ENCODE measurements around the gene FOXJ3. TPM values are rescaled to one million over a fixed set of nuclear protein-coding genes. Genes with fewer than 3 reads are reported as not detected.

FOXJ3 gene
- total and polyA plus RNA-seq, 9 donors, result 18.7 to 59.0 (median 49.4) TPM

DNA sequence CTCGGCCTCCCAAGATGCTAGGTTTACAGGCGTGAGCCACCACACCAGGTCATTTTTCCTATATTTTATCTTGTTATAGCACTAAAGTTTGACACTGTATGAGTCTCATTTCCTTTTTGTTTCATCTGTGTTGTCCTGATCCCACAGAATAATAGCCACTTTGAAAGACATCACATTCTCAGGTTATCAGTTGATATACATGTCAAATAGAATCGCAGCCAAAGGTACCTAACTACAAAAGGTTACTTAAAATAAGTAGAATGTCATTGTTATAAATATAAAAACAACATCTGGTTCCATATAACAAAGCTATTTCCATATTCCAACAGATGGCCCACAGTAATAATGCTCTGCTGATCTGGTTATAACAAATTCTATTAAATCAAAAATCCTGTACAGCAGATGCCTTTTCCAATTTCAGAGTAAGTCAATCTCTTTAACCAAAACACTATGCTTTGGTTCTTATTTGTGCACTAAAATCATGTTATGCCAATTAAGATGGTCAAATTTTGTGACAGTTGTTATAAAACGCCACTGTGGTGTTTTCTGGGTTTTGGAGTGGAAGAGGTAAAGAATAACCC, 6.0 kb downstream of the FOXJ3 start:
- Histone ChIP-seq H3K9me3 (no peaks in the 10 kb centered on the region), H3K27ac (no peak overlapping the region), H3K36me3 (no peaks in the 10 kb centered on the region), H3K4me3 (no peak overlapping the region), H3K27me3 (no peaks in the 10 kb centered on the region), H3K4me1 (ENCODE audit: insufficient read depth) (peaks cover 9% of the 10 kb centered on the region)
- 86 to 88% (median 87%) methylated on average over 4 of the region's 4 CpGs for WGBS, 3 donors
- DNase-seq, result no peak
- TF ChIP-seq POLR2A (IDR thresholded peaks at IDR 0.05), result no peak
- TF ChIP-seq, protein P1, sequence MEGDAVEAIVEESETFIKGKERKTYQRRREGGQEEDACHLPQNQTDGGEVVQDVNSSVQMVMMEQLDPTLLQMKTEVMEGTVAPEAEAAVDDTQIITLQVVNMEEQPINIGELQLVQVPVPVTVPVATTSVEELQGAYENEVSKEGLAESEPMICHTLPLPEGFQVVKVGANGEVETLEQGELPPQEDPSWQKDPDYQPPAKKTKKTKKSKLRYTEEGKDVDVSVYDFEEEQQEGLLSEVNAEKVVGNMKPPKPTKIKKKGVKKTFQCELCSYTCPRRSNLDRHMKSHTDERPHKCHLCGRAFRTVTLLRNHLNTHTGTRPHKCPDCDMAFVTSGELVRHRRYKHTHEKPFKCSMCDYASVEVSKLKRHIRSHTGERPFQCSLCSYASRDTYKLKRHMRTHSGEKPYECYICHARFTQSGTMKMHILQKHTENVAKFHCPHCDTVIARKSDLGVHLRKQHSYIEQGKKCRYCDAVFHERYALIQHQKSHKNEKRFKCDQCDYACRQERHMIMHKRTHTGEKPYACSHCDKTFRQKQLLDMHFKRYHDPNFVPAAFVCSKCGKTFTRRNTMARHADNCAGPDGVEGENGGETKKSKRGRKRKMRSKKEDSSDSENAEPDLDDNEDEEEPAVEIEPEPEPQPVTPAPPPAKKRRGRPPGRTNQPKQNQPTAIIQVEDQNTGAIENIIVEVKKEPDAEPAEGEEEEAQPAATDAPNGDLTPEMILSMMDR (IDR thresholded peaks at IDR 0.05), result no peak
- no peak for TF ChIP-seq EP300 (IDR thresholded peaks at IDR 0.05)
- intact Hi-C loops (cut with DNase I), result no loop called here

DNA sequence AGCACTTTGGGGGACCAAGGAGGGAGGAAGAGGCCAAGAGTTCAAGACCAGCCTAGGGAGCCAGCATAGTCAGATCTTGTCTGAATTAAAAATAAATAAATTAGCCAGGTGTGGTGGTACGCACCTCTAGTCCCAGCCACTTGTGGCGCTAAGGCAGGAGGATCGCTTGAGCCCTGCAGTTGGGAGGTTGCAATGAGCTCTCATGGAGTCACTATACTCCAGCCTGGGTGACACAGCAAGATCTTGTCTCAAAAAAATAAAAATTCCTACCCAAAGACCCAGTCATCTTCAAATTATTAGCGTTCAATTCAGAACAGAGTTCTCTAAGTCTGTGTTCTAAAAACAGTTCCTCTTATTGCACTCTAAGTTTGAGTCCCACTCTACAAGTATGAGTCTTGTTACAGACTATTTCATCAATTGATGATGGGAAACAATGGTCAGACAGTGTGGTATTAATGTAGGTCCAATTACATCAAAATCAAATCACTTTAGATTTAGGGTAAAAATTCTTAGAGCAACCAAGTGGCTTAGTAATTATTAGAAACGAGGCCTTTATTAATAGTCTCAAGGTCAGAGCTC, 6.9 kb downstream of the FOXJ3 start:
- intact Hi-C loops (cut with DNase I), result no loop called here
- no peak for DNase-seq
- H3K4me3 ChIP-seq, result no peak overlapping the region
- H3K36me3 ChIP-seq, result no peaks in the 10 kb centered on the region
- peaks cover 9% of the 10 kb centered on the region for H3K4me1 ChIP-seq (ENCODE audit: insufficient read depth)
- H3K27ac ChIP-seq, result no peak overlapping the region
- H3K27me3 ChIP-seq, result no peaks in the 10 kb centered on the region
- H3K9me3 ChIP-seq, result no peaks in the 10 kb centered on the region
- 90 to 95% (median 92%) methylated on average over 5 of the region's 5 CpGs for WGBS, 3 donors
- TF ChIP-seq EP300 (IDR thresholded peaks at IDR 0.05) (no peak), POLR2A (IDR thresholded peaks at IDR 0.05) (no peak)
- TF ChIP-seq, protein P1 (IDR thresholded peaks at IDR 0.05), result no peak

DNA sequence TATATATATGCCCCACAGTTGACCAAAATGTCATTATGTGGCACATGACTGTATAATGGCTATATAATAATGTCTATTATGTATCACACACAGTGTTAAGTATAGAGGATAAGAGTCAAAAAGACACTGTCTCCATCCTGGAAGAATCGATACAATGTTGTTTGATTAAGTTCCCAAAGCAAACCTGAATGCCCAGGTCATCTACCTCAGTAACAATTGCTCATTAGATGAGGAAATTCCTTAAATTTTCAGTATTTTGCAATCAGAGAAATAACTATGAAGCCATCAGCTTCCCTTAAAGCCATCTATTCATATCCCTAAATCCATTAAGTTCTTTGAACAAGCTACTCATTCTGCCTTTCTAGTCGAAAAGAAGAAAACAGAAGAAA, 10.0 kb downstream of the FOXJ3 start:
- H3K4me3 ChIP-seq, result no peak overlapping the region
- H3K4me1 ChIP-seq (ENCODE audit: insufficient read depth), result peaks cover 9% of the 10 kb centered on the region
- H3K27me3 ChIP-seq, result no peaks in the 10 kb centered on the region
- H3K9me3 ChIP-seq, result no peaks in the 10 kb centered on the region
- H3K27ac ChIP-seq, result no peak overlapping the region
- no peak for TF ChIP-seq EP300 (IDR thresholded peaks at IDR 0.05)
- TF ChIP-seq, protein P1 (IDR thresholded peaks at IDR 0.05), result no peak
- TF ChIP-seq POLR2A (IDR thresholded peaks at IDR 0.05), result no peak
- no peak for DNase-seq
- H3K36me3 ChIP-seq, result no peaks in the 10 kb centered on the region
- WGBS, 3 donors, result 58 to 79% (median 58%) methylated on average over 2 of the region's 2 CpGs
- intact Hi-C loops (cut with DNase I), result no loop called here

DNA sequence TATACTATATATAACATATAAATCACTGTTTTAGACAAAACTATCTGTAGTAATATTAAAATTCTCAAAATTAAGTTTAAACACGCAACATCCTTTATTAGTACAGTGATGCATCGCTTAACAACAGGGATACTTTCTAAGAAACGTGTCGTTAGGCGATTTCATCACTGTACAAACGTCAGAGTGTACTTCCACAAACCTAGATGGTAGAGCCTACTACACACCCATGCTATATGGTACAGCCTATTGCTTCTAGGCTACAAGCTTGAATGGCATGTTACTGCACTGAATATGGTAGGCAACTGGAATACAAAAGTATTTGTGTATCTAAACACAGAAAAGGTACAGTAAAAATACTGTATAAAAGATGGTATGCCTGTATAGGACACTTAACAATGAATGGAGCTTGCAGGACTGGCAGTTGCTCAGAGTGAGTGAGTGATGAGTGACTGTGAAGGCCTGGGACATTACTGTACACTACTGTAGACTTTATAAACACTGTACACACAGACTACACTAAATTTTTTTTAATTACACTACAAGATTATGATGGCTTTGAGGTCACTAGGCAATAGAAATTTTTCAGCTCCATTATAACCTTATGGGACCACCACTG, 10.5 kb downstream of the FOXJ3 start:
- no peaks in the 10 kb centered on the region for H3K27me3 ChIP-seq

More for the DNA sequence above, 10.5 kb downstream of the FOXJ3 start:
- TF ChIP-seq POLR2A (IDR thresholded peaks at IDR 0.05) (no peak), EP300 (IDR thresholded peaks at IDR 0.05) (no peak)
- TF ChIP-seq, protein P1 (IDR thresholded peaks at IDR 0.05), result no peak
- DNase-seq, result no peak
- Histone ChIP-seq H3K9me3 (no peaks in the 10 kb centered on the region), H3K4me3 (no peak overlapping the region), H3K4me1 (ENCODE audit: insufficient read depth) (peaks cover 9% of the 10 kb centered on the region), H3K27ac (no peak overlapping the region), H3K36me3 (no peaks in the 10 kb centered on the region)
- 90 to 92% (median 91%) methylated on average over 6 of the region's 6 CpGs for WGBS, 3 donors
- intact Hi-C loops (cut with DNase I), result no loop called here
